HEK293T (cell line): ENCODE data around the gene SEMA3C.

ENCODE experiments used
- ARNT ChIP-seq: fragments of 450-650 bp; IDR thresholded peaks from 2 replicates; pipeline ENCODE4 v1.6.1; 2017; ENCODE audit warnings: mild to moderate bottlenecking
- ELF4 ChIP-seq: fragments of 450-650 bp; IDR thresholded peaks from 2 replicates; pipeline ENCODE4 v1.6.1; 2017; ENCODE audit warnings: antibody characterized with exemption
- FOXA1 ChIP-seq: fragments of 450-650 bp; IDR thresholded peaks from 2 replicates; pipeline ENCODE4 v1.6.1; 2016; ENCODE audit warnings: mild to moderate bottlenecking
- FOXK2 ChIP-seq: fragments of 450-650 bp; IDR thresholded peaks from 2 replicates; pipeline ENCODE4 v1.6.1; 2016; ENCODE audit warnings: mild to moderate bottlenecking
- FOXM1 ChIP-seq: fragments of 450-650 bp; IDR thresholded peaks from 2 replicates; pipeline ENCODE4 v1.6.1; 2017; ENCODE audit warnings: mild to moderate bottlenecking, borderline replicate concordance
- L3MBTL2 ChIP-seq: fragments of 450-650 bp; conservative IDR thresholded peaks from 2 replicates; pipeline ENCODE4 v1.6.1; 2016; ENCODE audit warnings: mild to moderate bottlenecking
- LEF1 ChIP-seq: fragments of 450-650 bp; IDR thresholded peaks from 2 replicates; pipeline ENCODE4 v1.6.1; 2017; ENCODE audit warnings: mild to moderate bottlenecking, borderline replicate concordance
- NFRKB ChIP-seq: fragments of 450-650 bp; IDR thresholded peaks from 2 replicates; pipeline ENCODE4 v1.6.1; 2016; ENCODE audit warnings: mild to moderate bottlenecking, moderate library complexity
- PKNOX1 ChIP-seq: fragments of 450-650 bp; IDR thresholded peaks from 2 replicates; pipeline ENCODE4 v1.6.1; 2016
- SP1 ChIP-seq: fragments of 450-650 bp; IDR thresholded peaks from 2 replicates; pipeline ENCODE4 v1.6.1; 2017
- TARDBP ChIP-seq: fragments of 450-650 bp; IDR thresholded peaks from 2 replicates; pipeline ENCODE4 v1.6.1; 2016
- ZNF384 ChIP-seq: fragments of 450-650 bp; IDR thresholded peaks from 2 replicates; pipeline ENCODE4 v1.6.1; 2016

- no peak for TF ChIP-seq ELF4
- TF ChIP-seq FOXK2: no peak
- no peak for TF ChIP-seq FOXM1
- peak; percentile 89 for TF ChIP-seq PKNOX1
- no peak for TF ChIP-seq SP1
- no peak for TF ChIP-seq TARDBP
- TF ChIP-seq L3MBTL2: no peak
- TF ChIP-seq FOXA1: no peak
- peak; percentile 80 for TF ChIP-seq ZNF384
- TF ChIP-seq ARNT: no peak
- TF ChIP-seq NFRKB: no peak
- no peak for TF ChIP-seq LEF1
Observed at GRCh38 chr7:80833289-80834268, 85.3 kb downstream of the SEMA3C start.
